GM20000 (cell line): ENCODE data around the gene RHO.

Experiments
- DNase-seq: peaks from one replicate; pipeline ENCODE4 v3.0.0; 2012; ENCODE audit warnings: low spot score
- TF ChIP-seq, protein P1 (sequence below): IDR thresholded peaks from 2 replicates; pipeline ENCODE4 v1.5.1; 2012; ENCODE audit warnings: mild to moderate bottlenecking, control low read depth; ENCODE audit errors: extremely low read depth, missing control alignments

The RHO gene

DNA sequence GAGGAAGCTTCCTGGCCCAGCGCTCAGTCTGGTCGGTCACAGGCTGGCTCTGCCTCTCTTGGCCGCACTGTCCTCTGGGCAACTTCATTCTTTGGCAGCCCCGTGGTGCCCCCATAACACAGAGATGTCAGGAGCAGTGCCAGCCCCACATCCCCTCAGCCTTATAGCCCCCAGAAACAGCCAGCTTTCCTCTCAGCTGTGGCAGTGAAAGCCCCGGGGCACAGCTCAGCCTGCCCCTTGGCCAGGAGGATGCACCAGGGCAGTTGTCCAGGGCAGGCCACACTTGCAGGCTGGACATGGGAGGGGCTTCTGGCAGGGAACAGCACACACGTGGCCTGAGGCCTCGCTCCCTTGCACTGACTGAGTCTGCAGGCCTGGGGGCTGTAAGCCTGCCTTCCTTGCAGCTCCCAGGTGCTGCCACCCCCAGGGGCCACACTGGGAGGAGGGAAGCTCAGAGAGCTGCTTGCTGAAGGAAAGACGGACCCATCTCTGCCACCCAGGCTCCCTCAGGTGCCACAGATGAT is 10.3 kb upstream of the RHO start:
- DNase-seq = no peak
- TF ChIP-seq, protein P1, sequence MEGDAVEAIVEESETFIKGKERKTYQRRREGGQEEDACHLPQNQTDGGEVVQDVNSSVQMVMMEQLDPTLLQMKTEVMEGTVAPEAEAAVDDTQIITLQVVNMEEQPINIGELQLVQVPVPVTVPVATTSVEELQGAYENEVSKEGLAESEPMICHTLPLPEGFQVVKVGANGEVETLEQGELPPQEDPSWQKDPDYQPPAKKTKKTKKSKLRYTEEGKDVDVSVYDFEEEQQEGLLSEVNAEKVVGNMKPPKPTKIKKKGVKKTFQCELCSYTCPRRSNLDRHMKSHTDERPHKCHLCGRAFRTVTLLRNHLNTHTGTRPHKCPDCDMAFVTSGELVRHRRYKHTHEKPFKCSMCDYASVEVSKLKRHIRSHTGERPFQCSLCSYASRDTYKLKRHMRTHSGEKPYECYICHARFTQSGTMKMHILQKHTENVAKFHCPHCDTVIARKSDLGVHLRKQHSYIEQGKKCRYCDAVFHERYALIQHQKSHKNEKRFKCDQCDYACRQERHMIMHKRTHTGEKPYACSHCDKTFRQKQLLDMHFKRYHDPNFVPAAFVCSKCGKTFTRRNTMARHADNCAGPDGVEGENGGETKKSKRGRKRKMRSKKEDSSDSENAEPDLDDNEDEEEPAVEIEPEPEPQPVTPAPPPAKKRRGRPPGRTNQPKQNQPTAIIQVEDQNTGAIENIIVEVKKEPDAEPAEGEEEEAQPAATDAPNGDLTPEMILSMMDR = no peak

DNA sequence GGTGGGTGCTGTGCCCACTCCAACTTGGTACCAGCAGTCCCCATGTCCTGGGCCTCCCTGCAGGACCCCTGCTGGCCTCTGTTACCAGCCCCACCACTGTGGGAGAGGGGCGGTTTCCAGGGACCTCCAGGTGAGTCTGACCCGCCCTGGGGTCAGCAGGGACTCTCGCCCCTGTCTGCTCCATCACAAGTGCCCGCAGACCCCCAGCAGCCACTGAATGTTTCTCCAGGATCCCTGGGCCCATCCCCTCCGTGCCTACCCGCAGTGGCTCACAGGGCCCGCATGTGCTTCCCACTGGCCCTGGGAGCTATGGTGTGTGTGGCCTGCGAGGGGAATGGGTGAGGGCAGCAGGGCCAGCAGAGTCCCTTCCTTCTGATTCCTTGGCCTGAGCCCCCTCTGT is 9.9 kb upstream of the RHO start:
- TF ChIP-seq, protein P1 = no peak

DNA sequence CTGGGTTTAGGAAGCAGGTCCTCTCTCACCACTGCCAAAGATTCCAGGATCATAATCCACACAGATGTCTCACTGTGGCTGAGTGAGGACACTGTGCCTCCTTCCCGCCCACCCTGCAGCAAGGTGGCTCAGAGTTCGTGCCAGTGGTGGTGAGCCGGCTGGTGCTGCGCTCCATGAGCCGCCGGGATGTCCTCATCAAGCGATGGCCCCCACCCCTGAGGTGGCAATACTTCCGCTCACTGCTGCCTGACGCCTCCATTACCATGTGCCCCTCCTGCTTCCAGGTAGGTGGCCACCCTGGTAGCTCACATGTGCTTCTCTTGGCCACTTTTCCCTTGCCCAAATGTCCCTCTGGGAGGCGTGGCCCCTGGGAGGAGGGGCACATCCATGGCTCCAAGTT is 9.0 kb upstream of the RHO start:
- DNase-seq = no peak
- TF ChIP-seq, protein P1 = no peak

More for the DNA sequence above, 9.9 kb upstream of the RHO start:
- DNase-seq = no peak

DNA sequence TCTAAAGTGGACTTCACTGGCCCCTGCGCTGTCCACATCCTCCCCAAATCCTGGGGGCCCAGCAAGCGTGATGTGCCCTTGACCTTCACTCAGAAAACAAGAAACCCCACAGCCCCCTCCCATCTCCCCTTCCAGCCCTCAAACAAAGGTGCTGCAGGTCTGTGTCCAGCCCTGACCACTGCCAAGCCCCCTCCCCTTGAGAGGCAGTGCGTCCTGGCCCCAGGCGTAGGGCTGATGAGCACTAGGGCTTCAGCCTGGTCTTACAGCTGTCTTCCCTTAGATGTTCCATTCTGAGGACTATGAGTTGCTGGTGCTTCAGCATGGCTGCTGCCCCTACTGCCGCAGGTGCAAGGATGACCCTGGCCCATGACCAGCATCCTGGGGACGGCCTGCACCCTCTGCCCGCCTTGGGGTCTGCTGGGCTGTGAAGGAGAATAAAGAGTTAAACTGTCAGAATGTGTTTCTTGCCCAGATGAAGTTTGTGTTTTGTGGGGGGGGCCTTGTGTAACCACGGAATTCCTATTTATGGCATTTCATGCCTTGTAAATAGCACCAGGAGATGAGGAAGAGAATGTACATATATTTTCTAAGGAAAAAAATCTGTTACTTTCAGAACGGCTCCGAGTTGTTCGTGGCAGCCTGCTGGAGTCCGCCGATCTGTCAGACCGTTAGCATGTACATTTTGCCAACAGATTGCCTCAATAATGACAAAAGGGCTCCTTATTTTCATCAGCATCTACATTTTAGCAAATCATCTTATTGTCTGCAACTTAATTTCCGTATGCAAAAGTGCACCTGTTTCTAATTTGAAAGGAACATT is 8.3 kb upstream of the RHO start:
- TF ChIP-seq, protein P1 = no peak
- DNase-seq = no peak

DNA sequence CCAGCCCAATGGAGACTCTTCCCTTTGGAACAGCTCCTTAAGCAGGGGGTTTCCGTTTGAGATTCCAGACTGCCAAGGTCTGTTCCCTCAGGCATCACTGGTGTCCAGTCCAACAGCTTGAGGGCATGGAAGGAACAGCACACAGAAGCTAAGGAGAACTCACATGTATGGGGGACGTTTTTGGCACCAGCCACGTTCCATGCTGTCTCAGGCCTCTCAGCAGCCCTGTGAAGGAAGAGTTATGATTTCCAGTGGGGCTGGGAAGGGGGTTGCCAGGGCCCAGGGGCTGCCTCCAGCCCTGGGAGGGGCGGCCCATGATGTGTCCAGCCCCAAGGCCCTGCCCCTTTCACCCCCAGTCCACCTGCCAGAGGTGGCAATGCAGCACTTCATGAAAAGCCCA is 7.5 kb upstream of the RHO start:
- TF ChIP-seq, protein P1 = no peak
- DNase-seq = no peak

DNA sequence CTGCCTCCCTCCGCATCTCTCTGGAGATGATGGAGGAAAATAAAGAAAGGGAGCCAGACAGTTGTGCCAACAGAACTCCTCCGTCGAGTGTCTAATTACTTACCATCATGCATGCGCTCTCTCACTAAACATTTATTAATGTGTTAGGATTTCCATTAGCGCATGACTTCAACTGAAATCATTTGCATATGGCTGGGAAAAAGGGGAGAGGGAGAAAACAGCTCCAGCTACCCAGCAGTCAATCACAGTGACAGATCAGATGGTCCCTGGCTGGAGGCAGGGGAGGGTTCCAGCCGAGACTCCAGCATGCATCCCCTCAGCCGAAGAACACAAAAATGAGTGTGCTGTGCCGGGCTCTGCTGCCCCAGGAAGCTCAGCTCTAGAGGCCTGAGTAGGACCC is 6.8 kb upstream of the RHO start:
- TF ChIP-seq, protein P1 = no peak
- no peak for DNase-seq

DNA sequence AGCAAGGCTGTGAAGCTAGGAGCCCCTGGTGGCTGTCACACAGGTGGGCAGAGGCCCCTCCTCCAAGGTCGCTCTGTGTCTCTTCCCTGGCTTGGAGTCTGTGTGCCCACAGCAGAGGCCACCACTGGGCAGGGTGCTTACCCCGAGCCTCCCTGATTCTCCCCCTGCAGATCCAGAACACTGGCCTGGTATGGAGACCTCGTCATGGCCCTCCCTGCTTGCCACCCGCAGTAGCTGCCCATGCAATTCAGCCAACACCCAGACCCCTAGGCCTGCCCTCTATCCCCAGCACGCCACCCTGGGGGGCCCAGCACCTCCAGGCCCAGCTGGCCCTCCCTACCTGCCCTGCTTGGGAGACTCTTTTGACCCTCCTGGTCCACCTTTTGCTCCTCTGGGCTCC is 5.5 kb upstream of the RHO start:
- TF ChIP-seq, protein P1 = no peak
- no peak for DNase-seq
